Renal pelvis (tissue), 4 donors: ENCODE measurements around the gene IL2RA. TPM values are rescaled to one million over a fixed set of nuclear protein-coding genes. Genes with fewer than 3 reads are reported as not detected.
"Not testable (repeated sequence)": the region's sequence is repeated elsewhere in the genome, so short reads cannot be mapped to it uniquely, and the experiment has no call there.

Experiments used
- DNase-seq: peaks from one replicate; pipeline ENCODE4 v3.0.0-alpha.2; 2013
- polyA plus RNA-seq, 3 donors: library from polyadenylated mRNA; unstranded; fragments of 120-200 nt; gene quantifications; one replicate each; pipeline ENCODE4 v1.2.1, GENCODE V29; 2013; ENCODE audit not compliant: insufficient read length in 3 of 3

Gene IL2RA
- polyA plus RNA-seq, 3 donors, result not detected

DNA sequence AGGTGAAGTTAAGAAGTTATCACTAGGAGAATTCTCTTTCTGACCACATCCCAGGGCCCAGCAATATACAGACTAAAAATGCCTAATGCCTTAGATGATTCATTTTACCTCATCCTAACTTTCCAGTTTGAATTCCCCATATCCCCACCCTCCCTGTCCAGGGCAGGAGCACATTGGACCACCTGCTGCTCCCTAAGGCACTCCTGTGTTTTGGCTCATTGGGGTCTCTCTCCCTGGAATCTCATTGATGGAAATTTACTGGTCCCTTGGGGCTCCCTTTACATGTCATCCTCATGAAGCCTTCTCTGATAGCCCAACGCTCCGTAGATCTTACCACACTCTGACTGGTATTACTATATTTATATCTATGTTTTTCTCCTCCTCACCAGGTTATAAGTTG is 2.7 kb downstream of the IL2RA start:
- DNase-seq, result no peak

DNA sequence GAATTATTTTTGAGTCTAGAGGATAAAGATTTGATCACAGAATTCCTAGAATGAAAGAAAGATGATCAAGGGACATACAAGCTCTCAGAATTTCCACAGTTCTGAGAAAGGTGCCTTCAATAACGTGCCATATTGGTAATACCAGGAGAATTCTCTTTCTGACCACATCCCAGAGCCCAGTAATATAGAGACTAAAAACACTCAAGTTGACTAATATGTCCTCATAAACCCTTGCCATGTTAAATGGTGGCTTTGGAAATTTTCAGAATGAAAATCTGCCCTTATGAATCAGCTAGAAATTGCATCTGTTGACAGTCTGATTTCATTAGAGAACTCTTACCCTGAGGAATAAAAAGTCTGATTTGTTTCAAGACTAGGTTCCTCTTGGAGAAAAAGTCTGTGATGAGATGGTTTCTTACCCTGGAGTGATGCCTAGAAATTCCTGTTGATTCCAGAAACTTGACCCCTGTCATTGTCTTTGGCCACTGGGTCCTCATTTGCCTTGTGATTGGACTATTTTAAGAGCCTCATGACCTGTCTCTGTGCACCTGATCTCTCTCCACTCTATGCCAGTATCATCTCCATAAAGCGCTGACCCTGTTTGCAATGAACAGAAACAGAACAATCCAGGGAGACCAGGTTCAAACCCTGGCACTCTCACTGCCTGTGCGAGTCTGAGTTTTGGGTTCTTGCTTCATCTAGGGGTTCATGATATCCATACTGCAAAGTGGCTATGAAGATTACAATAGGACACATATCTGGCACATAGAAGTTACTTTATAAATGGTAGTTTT is 3.3 kb downstream of the IL2RA start:
- DNase-seq, result no peak

DNA sequence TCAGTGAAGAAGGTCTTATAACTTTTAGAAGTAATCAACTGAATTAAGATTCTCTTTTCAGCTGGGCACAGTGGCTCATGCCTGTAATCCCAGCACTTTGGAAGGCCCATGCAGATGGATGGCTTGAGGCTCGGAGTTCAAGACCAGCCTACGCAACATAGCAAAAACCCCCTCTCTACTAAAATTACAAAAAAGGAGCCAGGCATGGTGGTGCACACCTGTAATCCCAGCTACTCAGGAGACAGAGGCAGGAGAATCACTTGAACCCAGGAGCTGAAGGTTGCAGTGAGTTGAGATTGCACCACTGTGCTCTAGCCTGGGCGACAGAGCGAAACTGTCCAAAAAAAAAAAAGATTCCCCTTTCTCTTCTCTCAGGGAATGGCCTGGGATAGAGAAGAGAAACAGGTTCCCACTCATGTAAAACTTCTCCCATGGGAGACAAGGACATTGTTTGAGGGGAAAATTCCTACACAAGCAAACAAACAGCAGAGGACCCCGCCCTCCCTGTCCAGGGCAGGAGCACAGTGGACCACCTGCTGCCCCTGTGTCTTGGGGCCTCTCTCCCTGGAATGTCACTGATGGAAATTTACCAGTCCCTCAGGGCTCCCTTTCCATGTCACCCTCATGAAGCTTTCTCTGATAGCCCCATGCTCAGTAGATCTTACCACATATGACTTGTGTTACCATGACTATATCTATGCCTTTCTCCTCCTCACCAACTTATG is 5.6 kb downstream of the IL2RA start:
- DNase-seq, result no peak

DNA sequence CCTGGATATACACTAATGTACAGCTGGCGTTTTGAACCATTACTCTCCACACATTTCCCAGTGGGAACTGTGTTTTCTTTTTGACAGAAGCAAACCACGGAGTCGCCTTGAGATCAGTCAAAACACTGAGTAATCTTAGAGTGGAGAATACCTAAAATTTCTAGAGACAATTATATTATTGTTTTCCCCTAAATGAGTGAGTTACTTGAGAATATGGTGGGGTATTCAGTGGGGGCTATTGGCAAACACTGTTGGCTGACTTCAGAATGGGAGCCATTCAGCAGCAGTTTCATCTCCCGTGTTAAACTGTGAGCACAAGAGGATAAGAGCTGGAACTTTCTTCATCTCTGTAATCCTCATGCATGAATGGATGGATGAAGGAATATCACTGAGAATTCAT is 6.2 kb downstream of the IL2RA start:
- no peak for DNase-seq

DNA sequence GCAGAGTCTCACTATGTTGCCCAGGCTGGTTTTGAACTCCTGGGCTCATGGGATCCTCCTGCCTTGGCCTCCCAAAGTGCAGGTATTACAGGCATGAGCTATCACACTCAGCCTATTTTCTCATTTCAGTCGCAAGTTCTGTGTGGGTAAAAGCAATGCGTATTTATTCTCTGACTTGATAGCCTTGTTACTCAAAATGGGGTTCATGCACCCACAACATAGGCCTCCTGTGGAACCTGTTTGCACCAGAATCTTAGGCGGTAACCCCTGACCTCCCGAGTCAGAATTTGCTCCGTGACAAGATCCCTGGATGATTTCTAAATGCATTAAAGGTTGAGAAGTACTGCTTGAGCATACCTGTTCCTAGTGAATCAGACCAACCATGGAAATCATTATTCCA is 7.3 kb downstream of the IL2RA start:
- no peak for DNase-seq

DNA sequence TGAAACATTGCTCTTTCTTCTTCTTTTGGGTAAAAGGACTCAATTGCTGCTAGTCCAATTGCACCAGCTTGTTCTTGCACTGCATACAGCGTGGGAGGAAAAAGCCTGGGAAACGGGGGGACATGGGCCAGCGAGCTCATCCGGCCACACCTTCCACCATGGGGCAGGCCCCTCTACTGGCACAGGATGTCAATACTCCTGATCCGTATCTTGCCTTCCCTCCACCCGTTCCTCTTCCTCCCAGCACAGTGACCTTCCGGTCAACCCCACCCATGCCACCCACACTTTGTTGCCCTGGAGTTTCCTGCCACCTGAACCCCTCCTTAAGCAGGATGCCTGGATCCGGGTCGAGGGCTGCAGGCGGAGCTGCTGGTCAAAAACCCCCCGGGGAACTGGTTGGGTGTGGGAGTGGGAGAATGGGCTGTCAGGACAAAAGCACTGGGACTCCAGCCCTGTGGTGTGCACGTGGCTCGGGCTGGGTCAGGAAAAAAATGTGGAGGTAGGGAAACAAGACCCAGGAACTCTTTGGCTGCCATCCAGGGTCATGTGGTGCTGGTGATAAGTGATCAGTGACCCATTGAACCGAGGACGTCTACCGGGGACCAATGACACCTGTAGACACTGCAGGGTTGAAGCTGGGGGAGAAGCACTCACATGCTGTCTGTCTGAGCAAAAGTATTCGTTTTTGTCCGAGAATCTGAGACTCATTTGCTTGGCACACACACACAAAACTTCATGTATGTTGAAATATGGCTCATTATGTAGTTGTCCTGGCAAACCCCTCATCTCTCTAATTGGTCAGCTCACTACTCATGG is 8.1 kb downstream of the IL2RA start:
- peak; percentile 23 for DNase-seq

DNA sequence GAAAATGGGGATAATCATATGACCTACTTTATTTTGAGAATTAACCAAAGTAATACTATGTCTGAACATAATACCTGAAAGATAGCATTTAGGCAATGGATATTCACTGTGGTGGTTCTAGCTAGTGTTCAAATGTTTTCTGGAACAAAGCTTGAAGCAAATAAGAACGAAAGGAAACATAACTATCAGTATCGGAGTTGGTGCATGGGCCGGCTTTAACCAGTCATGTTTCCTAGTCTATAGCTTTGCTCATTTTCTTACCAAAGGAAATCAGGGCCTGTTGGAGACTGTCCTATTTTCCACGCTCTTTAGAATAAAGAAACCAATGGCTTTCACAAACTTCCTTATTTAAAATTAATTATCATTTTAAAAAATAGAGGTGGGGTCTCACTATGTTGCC is 8.9 kb downstream of the IL2RA start:
- no peak for DNase-seq

DNA sequence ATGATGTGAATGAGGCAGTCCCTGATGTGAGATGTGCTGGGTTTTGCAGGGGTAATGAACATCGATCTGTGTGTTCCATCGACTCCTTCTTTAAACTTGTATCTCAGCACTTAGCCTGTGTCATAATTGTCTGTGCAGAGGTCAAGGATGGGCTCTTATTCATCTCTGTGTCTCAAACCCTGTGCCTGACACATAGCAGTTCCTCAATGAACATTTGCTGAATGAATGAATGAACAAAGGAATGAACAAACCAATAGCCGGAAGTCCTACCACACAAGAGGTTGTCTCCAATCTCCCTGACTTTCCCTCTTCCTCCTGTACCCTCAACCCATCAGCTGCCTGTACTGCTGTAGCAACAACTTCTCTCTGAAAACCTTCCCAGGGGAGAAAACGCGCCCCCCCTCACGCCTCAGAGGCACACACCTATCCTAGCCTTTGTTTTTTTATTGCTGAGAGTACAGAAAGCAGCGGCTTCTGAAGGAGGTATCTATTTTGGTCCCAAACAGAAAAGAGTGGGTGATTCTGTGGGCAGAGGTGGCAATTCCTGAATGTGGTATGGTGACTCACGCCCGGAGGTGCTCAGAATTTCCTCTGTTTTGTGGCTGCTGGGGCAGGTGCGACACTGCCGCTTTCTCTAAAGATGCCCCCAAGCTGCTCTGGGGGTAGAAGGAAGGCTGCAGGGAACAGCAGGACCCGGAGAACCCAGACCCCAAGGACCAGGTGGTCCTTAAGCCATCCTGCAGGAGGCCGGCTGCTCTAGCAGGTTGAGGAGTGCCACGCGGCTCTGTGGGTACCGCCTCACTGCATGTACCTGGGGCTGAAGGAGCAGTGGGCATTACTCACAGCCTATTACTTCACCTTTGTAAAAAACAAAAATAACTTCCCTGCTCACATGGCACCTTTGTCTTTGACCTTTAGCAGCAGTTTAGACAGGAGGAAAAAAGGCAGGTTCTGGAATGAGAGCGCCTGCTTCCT is 9.6 kb downstream of the IL2RA start:
- DNase-seq, result no peak

DNA sequence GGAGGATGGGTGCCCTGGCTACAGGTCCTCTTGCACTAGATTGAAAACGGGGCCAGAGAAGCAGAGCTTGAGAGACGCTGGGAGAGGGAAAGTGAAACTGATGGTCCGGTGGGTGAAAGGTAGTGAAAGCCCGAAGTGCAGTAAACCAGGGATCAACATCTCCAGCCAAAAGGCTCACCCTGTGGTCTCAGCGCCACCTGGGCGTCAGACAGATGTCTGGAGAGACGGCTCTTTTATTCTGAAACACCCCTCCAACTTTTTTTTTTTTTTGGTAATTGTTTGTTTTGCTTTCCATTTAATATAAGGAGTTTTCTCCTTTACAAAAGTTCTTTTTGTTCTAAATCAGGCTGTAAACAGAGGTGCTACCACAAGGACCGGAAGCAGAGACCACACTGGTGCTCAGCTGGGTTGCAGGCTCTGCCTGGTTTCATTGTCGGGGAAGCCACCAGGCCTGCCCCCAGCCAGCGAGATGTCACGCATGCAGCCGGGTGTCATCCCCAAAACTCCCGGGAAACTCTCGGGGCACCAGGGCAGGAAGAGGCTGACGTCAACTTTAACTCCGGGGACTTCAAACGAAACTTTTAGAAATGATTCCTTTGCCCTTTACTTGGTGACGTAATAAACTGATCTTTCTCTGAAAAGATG is 11.2 kb downstream of the IL2RA start:
- no peak for DNase-seq

DNA sequence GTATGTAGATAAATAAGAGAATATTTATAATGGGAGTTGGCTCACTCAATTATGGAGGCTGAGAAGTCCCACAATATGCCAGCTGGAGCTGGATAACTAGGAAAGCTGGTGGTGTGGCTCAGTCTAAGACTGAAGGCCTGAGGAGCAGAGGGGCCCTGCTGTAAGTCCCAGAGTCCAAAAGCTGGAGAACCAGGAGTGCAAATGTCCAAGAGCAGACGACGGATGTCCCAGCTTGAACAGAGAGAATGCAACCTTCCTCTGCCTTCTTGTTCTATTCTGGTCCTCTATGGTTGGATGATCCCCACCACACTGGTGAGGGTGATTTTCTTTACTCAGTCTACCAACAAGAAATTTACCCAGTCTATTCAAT is 13.2 kb downstream of the IL2RA start:
- no peak for DNase-seq

DNA sequence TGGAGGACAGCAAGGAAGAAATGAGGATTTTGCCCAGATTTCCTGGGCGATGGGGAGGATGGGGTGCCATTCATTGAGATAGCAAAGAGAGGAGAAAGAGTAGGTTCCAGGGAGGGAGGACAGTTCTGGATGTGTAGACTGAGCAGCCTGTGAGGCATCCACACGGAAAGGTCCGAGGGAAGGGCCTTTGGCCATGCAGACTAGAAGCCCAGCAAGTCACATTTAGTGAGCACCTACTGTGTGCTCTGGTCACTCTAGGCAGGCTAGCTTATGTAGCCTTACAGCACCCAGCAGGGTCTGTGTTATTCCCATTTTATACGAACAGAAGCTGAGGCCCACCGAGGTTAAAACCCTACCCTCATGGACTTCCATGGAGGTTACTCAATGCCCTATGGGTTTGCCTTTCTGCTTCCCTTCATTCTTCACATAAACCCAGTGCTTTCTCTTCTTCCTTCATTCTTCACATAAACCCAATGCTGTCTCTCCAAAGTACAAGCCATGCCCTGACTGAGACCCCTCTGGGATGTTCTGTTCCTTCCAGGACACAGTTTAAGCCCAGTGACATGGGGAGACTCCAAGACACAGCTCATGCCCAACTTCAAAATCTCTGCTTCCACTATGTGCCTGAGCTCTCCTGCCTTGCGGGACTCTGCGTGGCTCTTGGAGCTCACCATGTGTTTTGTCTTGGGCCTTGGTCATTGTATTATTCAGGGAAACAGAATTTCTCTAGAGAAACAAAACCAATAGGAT is 13.7 kb downstream of the IL2RA start:
- DNase-seq, result no peak

DNA sequence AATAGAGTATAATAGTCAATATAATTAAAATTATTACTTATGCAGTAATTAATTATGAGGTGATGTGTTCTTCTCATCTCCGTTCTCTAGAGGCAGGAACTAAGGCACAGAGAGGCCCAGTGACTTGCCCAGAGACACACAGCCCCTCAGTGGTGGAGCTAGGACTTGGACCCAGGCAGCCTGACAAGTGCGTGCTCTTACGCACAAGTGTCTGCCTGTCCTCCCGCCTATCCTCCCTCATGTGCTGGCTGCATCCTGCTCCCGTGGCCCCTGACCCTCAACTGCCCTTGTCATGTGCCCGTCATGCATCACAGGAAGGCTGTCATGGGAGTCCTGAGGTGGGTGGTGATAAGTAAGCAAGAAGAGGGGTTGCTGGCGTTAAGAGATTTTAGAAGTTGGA is 14.3 kb downstream of the IL2RA start:
- no peak for DNase-seq

DNA sequence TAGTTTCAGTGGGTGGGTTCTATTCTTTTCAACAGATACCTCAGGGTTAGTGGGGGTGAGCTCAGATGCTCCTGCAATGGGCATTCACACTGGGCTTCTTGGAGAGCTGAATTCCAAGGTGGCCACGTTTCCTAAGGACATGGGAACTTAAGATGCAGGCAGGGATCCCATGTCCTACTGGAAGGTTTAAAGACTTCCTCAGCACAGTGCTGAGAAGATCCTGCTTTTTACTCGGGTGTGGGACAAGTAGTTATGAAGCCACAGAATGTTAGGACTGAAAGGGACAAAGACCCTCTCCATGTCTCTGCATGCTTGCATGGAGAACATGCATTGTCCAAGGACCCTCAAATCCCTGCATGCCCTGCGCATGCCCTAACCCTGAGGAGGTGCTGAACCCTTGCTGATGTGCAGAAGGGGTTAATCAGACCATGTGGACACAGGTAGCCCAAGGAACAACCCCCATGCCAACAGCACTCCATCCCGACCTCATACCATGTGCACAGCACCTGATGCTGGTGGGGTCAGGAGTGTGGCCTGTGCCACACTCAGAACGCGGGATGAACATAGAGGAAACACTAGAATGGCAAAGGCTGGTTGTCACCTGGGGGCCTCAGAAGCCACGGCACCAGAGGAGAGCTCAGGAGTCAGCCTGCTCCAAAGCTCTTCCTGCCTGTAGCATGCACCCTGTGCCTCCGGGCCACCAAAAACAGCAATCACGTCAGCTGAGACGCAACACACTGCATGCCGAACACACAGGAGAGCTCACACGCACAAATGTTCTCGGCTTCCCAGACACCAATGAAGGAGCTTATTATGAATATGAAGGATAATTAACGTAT is 15.2 kb downstream of the IL2RA start:
- no peak for DNase-seq

DNA sequence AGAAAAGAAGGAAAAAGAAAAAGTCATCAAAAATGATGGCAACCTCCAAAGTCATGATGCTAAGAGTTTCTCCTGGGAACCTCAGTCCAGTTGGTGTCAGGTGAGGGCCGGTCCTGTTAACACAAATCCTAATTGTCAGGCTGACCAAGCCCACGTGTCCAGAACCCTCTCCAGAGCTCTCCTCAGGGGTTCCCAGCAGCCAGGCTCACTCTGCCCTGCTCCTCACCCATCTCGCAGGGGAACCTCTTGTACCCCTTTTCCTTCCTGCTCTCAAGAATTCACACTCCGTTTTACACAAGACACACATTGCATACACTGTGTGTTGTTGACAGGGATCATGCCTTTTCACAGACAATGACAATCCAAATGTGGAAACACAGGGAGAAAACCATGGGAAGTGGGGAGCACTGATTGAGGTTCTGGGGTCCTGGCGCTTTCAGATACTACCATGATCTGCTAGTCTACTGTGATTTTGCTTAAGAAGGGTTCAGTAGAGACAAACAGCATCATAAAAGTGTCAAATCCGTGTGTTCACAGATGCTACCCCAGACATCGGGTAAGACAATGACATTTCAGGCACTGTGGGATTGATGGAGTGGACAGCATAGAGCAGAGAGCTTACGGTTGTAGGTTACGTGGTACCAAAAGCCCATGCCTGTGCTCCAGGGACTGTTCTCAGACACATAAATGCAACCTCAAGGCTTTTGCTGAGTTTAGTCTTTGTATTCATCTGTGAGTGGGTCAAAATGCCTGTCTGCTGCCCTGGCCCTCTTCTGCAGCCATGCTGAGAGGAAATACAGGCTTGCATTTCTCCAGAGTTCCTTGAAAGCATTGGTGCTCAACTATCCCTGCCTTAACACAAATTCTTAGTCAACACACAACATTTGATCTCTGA is 16.0 kb downstream of the IL2RA start:
- DNase-seq, result no peak

DNA sequence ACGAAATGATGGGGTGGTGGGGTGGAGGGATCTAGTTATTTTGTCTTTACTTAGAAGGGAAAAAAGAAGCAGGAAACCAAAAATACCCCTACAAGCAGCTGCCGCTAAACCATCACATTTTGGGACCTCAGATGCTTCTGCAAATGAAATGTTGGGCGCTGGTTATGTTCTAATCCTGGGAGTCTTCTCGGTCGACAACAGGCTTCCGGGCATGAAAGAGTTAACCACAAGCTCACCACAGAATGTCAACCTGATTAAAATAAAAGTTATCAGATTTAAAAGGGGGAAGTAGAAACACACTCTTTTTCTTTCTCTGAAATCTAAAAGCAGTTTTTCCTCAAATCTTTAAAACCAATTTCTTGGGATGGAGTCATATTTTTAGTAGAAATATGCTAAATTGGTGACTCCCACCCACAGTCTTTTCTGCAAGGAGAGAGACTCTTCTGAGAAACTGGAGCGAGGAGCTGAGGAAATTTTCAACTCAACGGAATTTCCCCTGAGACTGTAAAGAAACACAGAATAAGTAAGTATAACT is 16.8 kb downstream of the IL2RA start:
- no peak for DNase-seq

DNA sequence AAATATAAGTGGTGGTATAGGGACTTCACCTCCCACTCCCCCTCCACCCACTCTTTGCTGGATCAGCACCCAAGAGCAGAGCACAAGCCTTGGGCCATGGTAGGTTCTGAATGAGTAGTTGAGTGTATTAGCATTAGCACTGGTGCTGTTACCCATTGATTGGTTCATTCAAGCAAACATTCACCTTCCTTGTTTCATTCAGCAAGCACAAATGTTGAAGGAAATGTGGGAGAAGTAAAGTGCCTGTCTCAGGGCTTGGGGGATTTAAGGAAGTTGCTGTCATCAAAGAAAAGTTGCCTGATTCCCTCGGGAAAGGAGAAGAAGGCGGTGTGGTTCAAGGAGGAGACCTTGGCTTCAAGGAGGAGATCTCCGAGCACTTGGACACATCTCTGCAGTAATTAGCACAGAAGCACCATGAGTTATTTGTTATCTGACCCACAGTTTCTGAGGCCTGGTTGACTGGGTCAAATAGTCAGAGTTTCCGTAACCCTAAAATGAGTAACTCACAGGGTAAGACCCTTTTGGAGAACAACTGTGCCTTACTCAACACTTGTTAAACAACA is 17.3 kb downstream of the IL2RA start:
- no peak for DNase-seq

DNA sequence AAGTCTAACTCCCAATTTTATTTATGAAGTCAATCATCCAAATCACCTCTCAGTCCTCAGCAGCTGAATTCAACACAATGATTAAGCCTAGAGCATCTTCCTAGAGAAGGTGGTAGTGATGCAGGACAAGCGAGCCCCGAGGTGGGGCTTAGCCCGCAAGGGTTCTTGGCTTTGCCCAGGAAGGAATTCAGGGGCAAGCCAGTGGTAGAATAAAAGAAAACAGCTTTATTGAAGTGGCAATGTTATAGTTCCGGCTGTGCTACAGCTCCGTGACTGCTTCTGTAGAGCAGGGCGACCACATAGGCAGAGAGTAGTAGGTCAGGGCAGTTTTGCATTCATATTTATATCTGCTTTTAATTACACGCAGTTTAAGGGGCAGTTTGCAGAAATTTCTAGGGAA is 18.1 kb downstream of the IL2RA start:
- DNase-seq, result no peak

DNA sequence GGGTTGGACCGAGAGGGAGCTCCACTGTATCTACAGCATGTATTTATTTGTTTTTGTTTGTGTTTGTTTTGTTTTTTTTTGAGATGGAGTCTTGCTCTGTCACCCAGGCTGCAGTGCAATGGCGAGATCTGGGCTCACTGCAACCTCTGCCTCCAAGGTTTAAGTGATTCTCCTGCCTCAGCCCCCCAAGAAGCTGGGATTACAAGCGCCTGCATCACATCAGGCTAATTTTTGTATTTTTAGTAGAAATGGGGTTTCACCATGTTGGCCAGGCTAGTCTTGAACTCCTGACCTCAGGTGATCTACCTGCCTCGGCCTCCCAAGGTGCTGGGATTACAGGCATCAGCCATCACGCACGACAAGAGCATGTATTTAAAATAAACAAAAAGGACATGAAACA is 18.8 kb downstream of the IL2RA start:
- not testable (repeated sequence) for DNase-seq
